Tibial nerve (tissue), 4 donors: ENCODE data around the gene DNAJB9. TPM values are rescaled to one million over a fixed set of nuclear protein-coding genes. Genes with fewer than 3 reads are reported as not detected.

Source experiments
- DNase-seq, 2 donors: peaks; one replicate each; pipeline ENCODE4 v3.0.0-alpha.2; 2019; ENCODE audit warnings: low spot score in 2 of 2
- H3K27ac ChIP-seq, 4 donors: fragments of 200-600 bp; sonication (generic) in 3 of 4; one replicate each; pipeline ENCODE4 v1.5.1; 2017 to 2019; ENCODE audit warnings: mild to moderate bottlenecking in 1 of 4
- H3K27me3 ChIP-seq, 2 donors: fragments of 200-600 bp; sonication (generic) in 1 of 2; one replicate each; pipeline versions ENCODE4 v1.5.1 to v1.6.0; 2017 to 2019
- H3K36me3 ChIP-seq, 3 donors: fragments of 200-600 bp; sonication (generic); one replicate each; pipeline ENCODE4 v1.5.1; 2018 to 2019
- H3K4me1 ChIP-seq, 4 donors: fragments of 200-600 bp; sonication (generic) in 3 of 4; one replicate each; pipeline ENCODE4 v1.5.1; 2017 to 2019
- H3K4me3 ChIP-seq, 4 donors: fragments of 200-600 bp; sonication (generic) in 3 of 4; one replicate each; pipeline ENCODE4 v1.5.1; 2017 to 2019; ENCODE audit warnings: mild to moderate bottlenecking in 1 of 4, moderate library complexity in 1 of 4
- H3K9me3 ChIP-seq, 4 donors: fragments of 200-600 bp; sonication (generic) in 3 of 4; one replicate each; pipeline ENCODE4 v1.5.1; 2017 to 2019
- EP300 ChIP-seq, 2 donors: sonication (generic); formaldehyde crosslinking; IDR thresholded peaks; one replicate each; pipeline ENCODE4 v1.6.1; 2017; ENCODE audit warnings: antibody characterized with exemption in 2 of 2, mild to moderate bottlenecking in 1 of 2
- POLR2A ChIP-seq, 2 donors: fragments of 450-650 bp; IDR thresholded peaks; one replicate each; pipeline ENCODE4 v1.6.1; 2017; ENCODE audit warnings: antibody characterized with exemption in 2 of 2, mild to moderate bottlenecking in 2 of 2, moderate library complexity in 2 of 2
- WGBS, 2 donors: methylation state at CpG; one replicate each; pipeline ENCODE4 v1.1.5; 2018; 5-methylcytosine and 5-hydroxymethylcytosine counted together
- total RNA-seq, 4 donors: library from RNA; depleted of rRNA; stranded (reverse); fragments of >200 nt; gene quantifications; one replicate each; pipeline ENCODE4 v1.1.0, GENCODE V29; 2016
- TF ChIP-seq, protein P1 (sequence below), 5 experiments: fragments of 200-600 bp in 3 of 5; fragments of 450-650 bp in 2 of 5; sonication (generic) in 3 of 5; IDR thresholded peaks; one replicate each; pipeline ENCODE4 v1.5.1; 2016 to 2019; ENCODE audit warnings: antibody characterized with exemption in 5 of 5, mild to moderate bottlenecking in 3 of 5, moderate library complexity in 2 of 5

DNAJB9 gene
- total RNA-seq, 4 donors from 2014 or later = 14.7 to 20.4 (median 16.9) TPM

DNA sequence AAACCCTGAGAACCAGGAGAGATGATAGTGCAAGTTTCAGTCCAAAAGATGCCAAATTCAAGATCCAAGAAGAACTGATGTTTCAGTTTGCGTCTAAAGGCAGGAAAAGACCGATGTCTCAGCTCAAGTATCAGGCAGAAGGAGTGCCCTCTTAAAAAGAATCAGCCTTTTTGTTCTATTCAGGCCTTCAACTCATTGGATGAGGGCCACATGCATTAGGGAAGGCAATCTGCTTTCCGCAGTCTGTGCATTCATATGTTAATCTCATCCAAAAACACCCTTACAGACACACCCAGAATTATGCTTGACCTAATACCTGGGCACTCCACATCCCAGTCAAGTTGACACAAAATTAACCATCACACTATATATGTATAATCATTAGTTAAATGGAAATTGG is 45.2 kb downstream of the DNAJB9 start:
- H3K9me3 ChIP-seq = no peaks in the 10 kb centered on the region
- H3K4me3 ChIP-seq = no peak overlapping the region
- no peaks in the 10 kb centered on the region for H3K36me3 ChIP-seq
- no peak overlapping the region for H3K27ac ChIP-seq
- 43 to 48% methylated on average over 3 of the region's 3 CpGs for WGBS, 2 donors
- DNase-seq = no peak
- no peaks in the 10 kb centered on the region for H3K27me3 ChIP-seq
- H3K4me1 ChIP-seq = no peaks in the 10 kb centered on the region
- TF ChIP-seq, protein P1, sequence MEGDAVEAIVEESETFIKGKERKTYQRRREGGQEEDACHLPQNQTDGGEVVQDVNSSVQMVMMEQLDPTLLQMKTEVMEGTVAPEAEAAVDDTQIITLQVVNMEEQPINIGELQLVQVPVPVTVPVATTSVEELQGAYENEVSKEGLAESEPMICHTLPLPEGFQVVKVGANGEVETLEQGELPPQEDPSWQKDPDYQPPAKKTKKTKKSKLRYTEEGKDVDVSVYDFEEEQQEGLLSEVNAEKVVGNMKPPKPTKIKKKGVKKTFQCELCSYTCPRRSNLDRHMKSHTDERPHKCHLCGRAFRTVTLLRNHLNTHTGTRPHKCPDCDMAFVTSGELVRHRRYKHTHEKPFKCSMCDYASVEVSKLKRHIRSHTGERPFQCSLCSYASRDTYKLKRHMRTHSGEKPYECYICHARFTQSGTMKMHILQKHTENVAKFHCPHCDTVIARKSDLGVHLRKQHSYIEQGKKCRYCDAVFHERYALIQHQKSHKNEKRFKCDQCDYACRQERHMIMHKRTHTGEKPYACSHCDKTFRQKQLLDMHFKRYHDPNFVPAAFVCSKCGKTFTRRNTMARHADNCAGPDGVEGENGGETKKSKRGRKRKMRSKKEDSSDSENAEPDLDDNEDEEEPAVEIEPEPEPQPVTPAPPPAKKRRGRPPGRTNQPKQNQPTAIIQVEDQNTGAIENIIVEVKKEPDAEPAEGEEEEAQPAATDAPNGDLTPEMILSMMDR (IDR thresholded peaks at IDR 0.05) = no peak
- no peak for TF ChIP-seq POLR2A (IDR thresholded peaks at IDR 0.05)
- TF ChIP-seq EP300 (IDR thresholded peaks at IDR 0.05) = no peak

- H3K27ac ChIP-seq = no peak overlapping the region
- no peak overlapping the region for H3K4me3 ChIP-seq
- H3K27me3 ChIP-seq = no peaks in the 10 kb centered on the region
- WGBS, 2 donors = 81 to 90% methylated on average over 3 of the region's 3 CpGs
- H3K36me3 ChIP-seq = no peaks in the 10 kb centered on the region
- DNase-seq = no peak
- TF ChIP-seq POLR2A (IDR thresholded peaks at IDR 0.05) (no peak), EP300 (IDR thresholded peaks at IDR 0.05) (no peak)
- TF ChIP-seq, protein P1 (IDR thresholded peaks at IDR 0.05) = no peak
- H3K9me3 ChIP-seq = no peaks in the 10 kb centered on the region
- no peaks in the 10 kb centered on the region for H3K4me1 ChIP-seq
Observed at GRCh38 chr7:108618056-108618455, 48.4 kb downstream of the DNAJB9 start.

DNA sequence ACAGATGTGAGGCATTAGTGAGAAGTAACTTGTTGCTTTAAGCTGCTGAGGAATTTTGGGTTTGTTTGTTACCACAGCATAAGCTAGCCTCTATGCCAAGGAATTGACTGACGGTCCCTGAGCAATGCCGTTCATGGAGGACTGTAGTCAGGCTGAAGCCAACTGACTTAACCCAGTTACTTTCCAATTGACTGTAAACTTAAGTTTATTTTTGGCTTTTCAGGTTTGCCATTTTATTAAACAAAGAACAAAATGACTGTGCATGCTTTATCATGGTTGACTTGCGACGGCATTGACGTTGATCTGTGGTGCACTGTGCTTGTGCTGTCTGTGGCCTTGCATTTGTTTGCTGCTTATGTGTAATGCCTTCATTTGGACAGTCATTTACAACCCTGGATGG is 53.5 kb downstream of the DNAJB9 start:
- Histone ChIP-seq H3K27me3 (no peaks in the 10 kb centered on the region), H3K4me3 (no peak overlapping the region), H3K36me3 (no peaks in the 10 kb centered on the region), H3K9me3 (no peaks in the 10 kb centered on the region), H3K27ac (no peak overlapping the region), H3K4me1 (no peaks in the 10 kb centered on the region)
- 68 to 70% methylated on average over 5 of the region's 5 CpGs for WGBS, 2 donors
- no peak for DNase-seq
- TF ChIP-seq, protein P1 (IDR thresholded peaks at IDR 0.05) = no peak
- TF ChIP-seq POLR2A (IDR thresholded peaks at IDR 0.05) (no peak), EP300 (IDR thresholded peaks at IDR 0.05) (no peak)

Other genes starting within 250 kb of the DNAJB9 start
- 10 to 100 TPM; 16.5 to 87.4 (median 22.4) TPM for gene NRCAM, start 113.4 kb upstream of the DNAJB9 start, total RNA-seq
- gene PNPLA8, start 43.7 kb upstream of the DNAJB9 start, total RNA-seq = 10 to 100 TPM; 28.0 to 49.2 (median 37.8) TPM
- gene THAP5, start 168 bp upstream of the DNAJB9 start, total RNA-seq = 10 to 100 TPM; 20.3 to 33.0 (median 25.4) TPM